Neural cell (in vitro differentiated cells): Measurements from ENCODE around the gene BEX1.
"Not testable (repeated sequence)": the region's sequence is repeated elsewhere in the genome, so short reads cannot be mapped to it uniquely, and the experiment has no call there.

ENCODE experiments used
- CTCF ChIP-seq: fragments of 450-650 bp; IDR thresholded peaks from 2 replicates; pipeline ENCODE4 v1.5.1; 2014; ENCODE audit warnings: antibody characterized with exemption, mild to moderate bottlenecking, moderate library complexity; ENCODE audit not compliant: poor library complexity, severe bottlenecking
- EP300 ChIP-seq: fragments of 450-650 bp; conservative IDR thresholded peaks from 2 replicates; pipeline ENCODE4 v1.6.1; 2014; ENCODE audit warnings: antibody characterized with exemption, mild to moderate bottlenecking, moderate library complexity; ENCODE audit not compliant: poor library complexity, severe bottlenecking
- MXI1 ChIP-seq: fragments of 450-650 bp; conservative IDR thresholded peaks from 2 replicates; pipeline ENCODE4 v1.6.1; 2014; ENCODE audit warnings: antibody characterized with exemption, mild to moderate bottlenecking; ENCODE audit not compliant: poor library complexity, severe bottlenecking
- POLR2AphosphoS5 ChIP-seq: IDR thresholded peaks from 2 replicates; pipeline ENCODE4 v1.6.1; 2012
- REST ChIP-seq: IDR thresholded peaks from 2 replicates; pipeline ENCODE4 v1.6.1; 2012; ENCODE audit warnings: borderline replicate concordance

GRCh38 chrX:103109497-103109896, 45.5 kb upstream of the BEX1 start:
- not testable (repeated sequence) for TF ChIP-seq REST, CTCF, POLR2AphosphoS5, MXI1, EP300
